Liver (tissue), 9 donors: Measurements from ENCODE around the gene TINAGL1. TPM values are rescaled to one million over a fixed set of nuclear protein-coding genes. Genes with fewer than 3 reads are reported as not detected.

Experiments
- DNase-seq: peaks from one replicate; pipeline ENCODE4 v3.0.0-alpha.2; 2017; ENCODE audit warnings: low spot score
- H3K27ac ChIP-seq, 2 donors: one replicate each; pipeline ENCODE4 v1.7.0; 2013; ENCODE audit warnings: inconsistent platforms in 2 of 2, low read length in 2 of 2, control low read depth in 1 of 2, low read depth in 1 of 2, mild to moderate bottlenecking in 1 of 2
- H3K27me3 ChIP-seq, 4 donors: one replicate each; pipeline versions ENCODE4 v1.6.1 to v1.7.0; 2013; ENCODE audit warnings: low read length in 3 of 4, inconsistent platforms in 1 of 4, mild to moderate bottlenecking in 1 of 4, moderate library complexity in 1 of 4; ENCODE audit not compliant: control insufficient read depth in 4 of 4, insufficient read depth in 4 of 4
- H3K36me3 ChIP-seq, 4 donors: one replicate each; pipeline versions ENCODE4 v1.6.1 to v1.7.0; 2013; ENCODE audit warnings: low read length in 3 of 4, mild to moderate bottlenecking in 3 of 4, low read depth in 1 of 4, moderate library complexity in 1 of 4; ENCODE audit not compliant: control insufficient read depth in 4 of 4, insufficient read depth in 3 of 4
- H3K4me1 ChIP-seq, 4 donors: one replicate each; pipeline versions ENCODE4 v1.6.1 to v1.7.0; 2013; ENCODE audit warnings: low read length in 3 of 4, mild to moderate bottlenecking in 3 of 4, moderate library complexity in 1 of 4; ENCODE audit not compliant: control insufficient read depth in 4 of 4, insufficient read depth in 4 of 4
- H3K4me3 ChIP-seq, 3 donors: one replicate each; pipeline versions ENCODE4 v1.6.1 to v1.7.0; 2013; ENCODE audit warnings: low read length in 3 of 3, control low read depth in 1 of 3, low read depth in 1 of 3, mild to moderate bottlenecking in 1 of 3
- H3K9ac ChIP-seq, 2 donors: one replicate each; pipeline ENCODE4 v1.7.0; 2013; ENCODE audit warnings: low read length in 2 of 2, mild to moderate bottlenecking in 2 of 2, moderate library complexity in 2 of 2, control low read depth in 1 of 2, low read depth in 1 of 2
- H3K9me3 ChIP-seq, 4 donors: one replicate each; pipeline versions ENCODE4 v1.6.1 to v1.7.0; 2013; ENCODE audit warnings: low read length in 3 of 4; ENCODE audit not compliant: control insufficient read depth in 4 of 4
- ATF3 ChIP-seq: IDR thresholded peaks from 2 replicates; pipeline ENCODE4 v1.6.1; 2016; ENCODE audit warnings: antibody characterized with exemption
- FOXA1 ChIP-seq: IDR thresholded peaks from 2 replicates; pipeline ENCODE4 v1.6.1; 2016; ENCODE audit warnings: antibody characterized with exemption
- FOXA2 ChIP-seq: IDR thresholded peaks from 2 replicates; pipeline ENCODE4 v1.6.1; 2016; ENCODE audit warnings: antibody characterized with exemption
- GABPA ChIP-seq, 2 donors: IDR thresholded peaks in 1 of 2; conservative IDR thresholded peaks in 1 of 2; 2 replicates each; pipeline ENCODE4 v1.6.1; 2016; ENCODE audit warnings: antibody characterized with exemption in 2 of 2, mild to moderate bottlenecking in 1 of 2, moderate library complexity in 1 of 2
- HNF4A ChIP-seq, 2 donors: conservative IDR thresholded peaks; 2 replicates each; pipeline ENCODE4 v1.6.1; 2016; ENCODE audit warnings: antibody characterized with exemption in 2 of 2, mild to moderate bottlenecking in 2 of 2
- HNF4G ChIP-seq: IDR thresholded peaks from 2 replicates; pipeline ENCODE4 v1.6.1; 2016; ENCODE audit warnings: antibody characterized with exemption
- JUND ChIP-seq, 2 donors: IDR thresholded peaks; 2 replicates each; pipeline ENCODE4 v1.6.1; 2016; ENCODE audit warnings: antibody characterized with exemption in 2 of 2
- MAX ChIP-seq: IDR thresholded peaks from 2 replicates; pipeline ENCODE4 v1.6.1; 2016; ENCODE audit warnings: antibody characterized with exemption
- RAD21 ChIP-seq, 2 donors: IDR thresholded peaks; 2 replicates each; pipeline ENCODE4 v1.6.1; 2016; ENCODE audit warnings: antibody characterized with exemption in 2 of 2, mild to moderate bottlenecking in 2 of 2
- RXRA ChIP-seq, 2 donors: IDR thresholded peaks; 2 replicates each; pipeline ENCODE4 v1.6.1; 2017 to 2018; ENCODE audit warnings: antibody characterized with exemption in 2 of 2, mild to moderate bottlenecking in 1 of 2
- SP1 ChIP-seq: IDR thresholded peaks from 2 replicates; pipeline ENCODE4 v1.6.1; 2018; ENCODE audit warnings: antibody characterized with exemption, mild to moderate bottlenecking
- TAF1 ChIP-seq: conservative IDR thresholded peaks from 2 replicates; pipeline ENCODE4 v1.6.1; 2016; ENCODE audit warnings: antibody characterized with exemption, mild to moderate bottlenecking
- YY1 ChIP-seq: IDR thresholded peaks from 2 replicates; pipeline ENCODE4 v1.6.1; 2016; ENCODE audit warnings: antibody characterized with exemption, mild to moderate bottlenecking
- ZBTB33 ChIP-seq: IDR thresholded peaks from 2 replicates; pipeline ENCODE4 v1.6.1; 2016; ENCODE audit warnings: antibody characterized with exemption
- WGBS: extraction: QIAGEN DNeasy Blood & Tissue Kit; methylation state at CpG from one replicate; pipeline ENCODE4 v1.1.7; 2013; 5-methylcytosine and 5-hydroxymethylcytosine counted together
- polyA plus RNA-seq, 2 donors: library from polyadenylated mRNA; stranded (reverse) in 1 of 2; unstranded in 1 of 2; fragments of 200-250 nt in 1 of 2; fragments of >200 nt in 1 of 2; fragmentation: Nextera tagmentation in 1 of 2; extraction: Ambion mirVana in 1 of 2; gene quantifications; one replicate each; pipeline versions ENCODE4 v1.2.1 to v1.2.3, GENCODE V29; 2013 to 2015
- total RNA-seq, 2 donors: library from RNA; depleted of rRNA; stranded (reverse); fragments of >200 nt; gene quantifications; one replicate each; pipeline ENCODE4 v1.2.3, GENCODE V29; 2014
- TF ChIP-seq, protein P1 (sequence below): fragments of 150-350 bp; IDR thresholded peaks from 2 replicates; pipeline ENCODE4 v1.5.1; 2017; ENCODE audit warnings: improper control_type of control experiment, low read depth, low read length; ENCODE audit not compliant: missing input control
- donor health status: healthy.
- donor health status: healthy.
- donor health status: healthy.
- donor health status: healthy.
- donor health status: healthy.

Gene TINAGL1
- total and polyA plus RNA-seq, 4 donors = 8.7 to 52.9 (median 25.6) TPM

DNA sequence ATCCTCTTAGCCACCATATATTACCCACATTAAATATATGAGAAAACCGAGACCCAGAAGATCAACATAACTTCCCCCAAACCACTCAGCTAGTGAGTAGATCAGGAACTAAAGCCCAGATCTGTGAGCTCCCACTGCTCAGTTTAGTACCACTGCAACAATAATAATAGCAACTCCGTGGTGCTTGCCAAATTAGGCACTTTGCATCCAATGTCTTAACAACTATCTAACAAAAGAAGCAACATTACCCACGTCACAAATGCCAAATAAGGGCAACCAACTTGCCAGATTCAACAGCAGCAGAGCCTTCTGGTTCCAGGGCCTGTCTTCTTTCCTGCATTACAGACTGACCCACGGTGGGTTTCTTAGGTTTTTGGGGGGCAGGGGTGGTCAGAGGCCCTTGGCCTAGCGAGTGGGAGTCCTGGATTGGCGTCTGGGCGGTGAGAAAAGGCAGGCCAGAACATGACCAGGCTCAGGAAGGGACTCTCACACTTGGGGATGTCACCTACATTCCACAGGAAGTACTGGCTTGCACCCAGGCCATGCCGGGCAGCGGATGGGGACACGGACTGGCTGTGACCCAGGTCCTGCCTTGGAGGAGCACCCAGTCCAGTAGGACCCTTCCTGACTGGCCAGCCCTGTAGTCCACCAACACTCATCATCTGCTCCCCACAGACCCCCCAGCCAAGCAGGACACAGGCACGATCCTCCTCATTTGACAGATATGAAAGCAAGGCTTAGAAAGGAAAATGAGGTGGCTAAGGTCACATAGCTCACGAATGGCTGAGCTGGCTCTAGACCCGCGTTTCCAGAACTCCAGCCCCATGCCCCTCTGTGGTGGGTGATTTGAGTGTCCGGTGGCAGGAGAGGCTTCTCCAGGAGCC lies 45.8 kb downstream of the TINAGL1 start:
- no peak overlapping the region for H3K9ac ChIP-seq
- DNase-seq = no peak
- 80% methylated on average over 15 of the region's 15 CpGs for WGBS

DNA sequence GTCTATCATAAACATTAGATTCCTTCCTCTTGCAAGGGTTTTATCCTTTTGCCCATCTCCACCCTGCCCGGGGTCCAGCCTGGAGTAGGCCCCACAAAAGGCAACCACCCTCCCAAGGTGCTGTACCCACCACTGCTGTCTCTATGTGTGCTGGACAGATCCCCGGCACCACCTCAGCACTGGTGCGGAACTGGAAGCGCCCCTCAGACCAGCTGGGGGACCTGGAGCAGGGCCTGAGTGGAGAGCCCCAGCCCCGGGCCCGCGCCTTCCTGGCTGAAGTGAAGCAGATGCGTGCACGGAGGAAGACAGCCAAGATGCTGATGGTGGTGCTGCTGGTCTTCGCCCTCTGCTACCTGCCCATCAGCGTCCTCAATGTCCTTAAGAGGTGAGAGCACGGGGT lies 47.0 kb downstream of the TINAGL1 start:
- 96% methylated on average over 12 of the region's 12 CpGs for WGBS
- H3K27me3 ChIP-seq = peaks cover 0 to 2% (median 0%) of the 10 kb centered on the region in 4 donors
- TF ChIP-seq RAD21 (IDR thresholded peaks at IDR 0.05) = no peak
- no peak for TF ChIP-seq GABPA (IDR thresholded peaks at IDR 0.05 in 1 of 2, conservative IDR thresholded peaks at IDR 0.05 in 1 of 2)
- H3K36me3 ChIP-seq = peaks cover 2 to 9% (median 3%) of the 10 kb centered on the region in 4 donors
- H3K4me1 ChIP-seq = no peaks in the 10 kb centered on the region
- H3K9me3 ChIP-seq = no peaks in the 10 kb centered on the region
- no peak overlapping the region for H3K27ac ChIP-seq
- no peak for DNase-seq
- no peak overlapping the region for H3K4me3 ChIP-seq
- no peak overlapping the region for H3K9ac ChIP-seq

More for the DNA sequence above, 45.8 kb downstream of the TINAGL1 start:
- Histone ChIP-seq H3K27ac (no peak overlapping the region), H3K9me3 (no peaks in the 10 kb centered on the region), H3K36me3 (peaks cover 0 to 3% (median 0%) of the 10 kb centered on the region in 4 donors), H3K27me3 (peaks cover 0 to 7% (median 1%) of the 10 kb centered on the region in 4 donors), H3K4me1 (peaks cover 0 to 5% (median 2%) of the 10 kb centered on the region in 4 donors), H3K4me3 (no peak overlapping the region)
- no peak for TF ChIP-seq JUND (IDR thresholded peaks at IDR 0.05)
- no peak for TF ChIP-seq SP1
- no peak for TF ChIP-seq MAX
- no peak for TF ChIP-seq RAD21 (IDR thresholded peaks at IDR 0.05)
- TF ChIP-seq, protein P1, sequence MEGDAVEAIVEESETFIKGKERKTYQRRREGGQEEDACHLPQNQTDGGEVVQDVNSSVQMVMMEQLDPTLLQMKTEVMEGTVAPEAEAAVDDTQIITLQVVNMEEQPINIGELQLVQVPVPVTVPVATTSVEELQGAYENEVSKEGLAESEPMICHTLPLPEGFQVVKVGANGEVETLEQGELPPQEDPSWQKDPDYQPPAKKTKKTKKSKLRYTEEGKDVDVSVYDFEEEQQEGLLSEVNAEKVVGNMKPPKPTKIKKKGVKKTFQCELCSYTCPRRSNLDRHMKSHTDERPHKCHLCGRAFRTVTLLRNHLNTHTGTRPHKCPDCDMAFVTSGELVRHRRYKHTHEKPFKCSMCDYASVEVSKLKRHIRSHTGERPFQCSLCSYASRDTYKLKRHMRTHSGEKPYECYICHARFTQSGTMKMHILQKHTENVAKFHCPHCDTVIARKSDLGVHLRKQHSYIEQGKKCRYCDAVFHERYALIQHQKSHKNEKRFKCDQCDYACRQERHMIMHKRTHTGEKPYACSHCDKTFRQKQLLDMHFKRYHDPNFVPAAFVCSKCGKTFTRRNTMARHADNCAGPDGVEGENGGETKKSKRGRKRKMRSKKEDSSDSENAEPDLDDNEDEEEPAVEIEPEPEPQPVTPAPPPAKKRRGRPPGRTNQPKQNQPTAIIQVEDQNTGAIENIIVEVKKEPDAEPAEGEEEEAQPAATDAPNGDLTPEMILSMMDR = no peak
- no peak for TF ChIP-seq HNF4A (conservative IDR thresholded peaks at IDR 0.05)
- TF ChIP-seq ATF3 = no peak
- no peak for TF ChIP-seq RXRA (IDR thresholded peaks at IDR 0.05)
- TF ChIP-seq ZBTB33 = no peak
- no peak for TF ChIP-seq HNF4G
- no peak for TF ChIP-seq FOXA2
- TF ChIP-seq GABPA (IDR thresholded peaks at IDR 0.05 in 1 of 2, conservative IDR thresholded peaks at IDR 0.05 in 1 of 2) = no peak
- TF ChIP-seq FOXA1 = no peak
- no peak for TF ChIP-seq TAF1
- TF ChIP-seq YY1 = no peak
